Activated CD4-positive, alpha-beta T cell treated with anti-CD3 and anti-CD28 coated beads, Interleukin-2, amount 50 U/mL, for 1 hour (primary cell): ENCODE measurements around the gene RFX8.
"Not testable (repeated sequence)": the region's sequence is repeated elsewhere in the genome, so short reads cannot be mapped to it uniquely, and the experiment has no call there.

ENCODE experiments used
- DNase-seq: peaks from one replicate; pipeline ENCODE4 v3.0.0-alpha.2; 2020

The RFX8 gene

GRCh38 chr2:101374821-101375561 is 99.9 kb downstream of the RFX8 start:
- no peak for DNase-seq

DNA sequence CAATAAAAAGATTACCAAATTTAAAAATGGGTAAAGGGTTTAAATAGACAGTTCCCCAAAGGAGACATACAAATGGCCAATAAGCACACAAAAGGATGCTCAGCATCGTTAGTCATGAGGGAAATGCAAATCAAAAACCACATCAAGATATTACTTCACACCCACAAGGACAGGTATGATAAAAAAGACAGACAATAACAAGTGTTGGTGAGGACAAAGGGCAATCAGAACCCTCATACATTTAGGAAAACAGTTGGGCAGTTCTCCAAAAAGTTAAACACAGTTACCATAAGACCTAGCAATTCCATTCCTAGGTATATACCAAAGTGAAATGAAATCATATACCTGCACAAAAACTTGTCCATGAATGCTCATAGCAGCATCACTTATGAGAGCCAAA is 102.1 kb downstream of the RFX8 start:
- DNase-seq, result no peak

GRCh38 chr2:101371636-101372035 is 103.3 kb downstream of the RFX8 start:
- DNase-seq, result no peak

- DNase-seq, result no peak
Observed at GRCh38 chr2:101369100-101369499, 105.8 kb downstream of the RFX8 start.

DNA sequence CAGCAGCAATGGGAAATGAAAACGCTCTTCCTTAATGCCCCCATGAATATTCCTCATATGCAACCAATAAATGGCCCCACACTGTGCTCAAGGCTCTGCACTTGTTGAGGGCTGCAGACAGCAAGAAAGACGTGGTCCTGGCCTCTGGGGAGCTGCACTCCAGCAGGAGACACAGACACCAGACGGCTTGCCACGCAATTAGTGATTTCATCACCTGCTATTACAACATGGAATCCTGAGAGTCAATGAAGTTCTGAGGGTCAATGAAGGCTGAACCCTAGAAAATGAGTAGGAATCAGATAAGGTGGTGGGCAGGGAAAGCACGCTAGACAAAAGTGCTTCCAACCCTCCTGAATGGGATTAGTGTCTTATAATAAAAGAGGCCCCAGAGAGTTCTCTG is 106.5 kb downstream of the RFX8 start:
- no peak for DNase-seq

GRCh38 chr2:101367508-101367907 is 107.4 kb downstream of the RFX8 start:
- DNase-seq, result no peak

DNA sequence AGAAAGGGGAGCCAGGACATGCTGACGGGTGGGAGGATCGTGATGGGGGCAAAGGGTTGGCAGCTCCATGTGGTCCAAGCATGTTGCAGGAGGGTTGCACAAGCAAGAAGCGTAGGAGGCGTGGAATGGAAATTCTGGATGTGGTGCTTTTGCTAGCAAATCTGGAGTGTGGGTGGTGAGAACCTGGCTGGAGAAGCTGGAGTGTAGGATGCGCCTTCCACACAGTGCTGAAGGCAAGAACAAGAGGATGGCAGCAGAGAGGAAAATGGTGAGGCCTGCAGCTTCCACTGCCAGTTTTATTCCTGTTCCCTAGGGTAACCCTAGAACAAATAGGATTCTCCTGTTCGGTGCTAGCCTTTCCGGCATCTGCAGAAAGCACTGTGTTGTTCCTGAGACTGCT is 110.0 kb downstream of the RFX8 start:
- DNase-seq, result no peak

DNA sequence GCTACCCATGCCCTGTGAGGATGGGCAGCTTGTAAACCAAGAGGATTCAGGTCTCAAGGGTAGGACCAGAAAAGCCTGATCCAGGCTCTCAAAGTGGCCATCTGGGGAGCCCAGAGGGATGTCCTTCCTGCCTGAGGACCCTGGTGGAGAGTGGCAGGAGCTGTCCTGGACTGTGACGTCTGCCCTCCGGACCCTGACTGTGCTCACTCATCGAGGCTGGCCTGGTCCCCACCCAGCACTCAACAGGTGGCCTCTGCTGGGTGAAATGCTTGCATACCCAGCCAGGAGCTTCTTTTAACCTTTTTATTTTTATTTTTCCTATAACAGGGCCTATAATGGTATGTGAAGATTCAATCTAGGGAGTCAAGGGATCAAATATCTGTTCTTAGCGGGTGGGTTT is 112.1 kb downstream of the RFX8 start:
- no peak for DNase-seq

DNA sequence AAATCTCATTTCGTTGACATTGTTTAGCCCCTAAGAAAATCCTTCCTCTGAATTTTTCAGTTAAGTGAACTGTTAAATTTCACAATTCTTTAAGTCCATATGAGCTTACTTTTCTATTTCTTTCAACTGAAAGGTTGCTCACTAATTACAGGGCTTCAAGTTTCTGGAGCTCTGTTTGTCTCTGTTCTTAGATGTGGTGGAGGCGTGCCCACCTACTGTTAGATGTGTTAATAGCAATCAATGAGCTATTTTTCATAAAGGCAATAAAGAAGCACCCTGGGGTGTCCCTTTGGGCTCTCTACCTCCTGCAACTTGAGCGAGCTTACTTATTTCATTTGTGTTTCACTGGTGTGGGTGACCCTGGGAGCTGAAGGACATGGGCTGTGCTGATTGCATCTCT is 112.6 kb downstream of the RFX8 start:
- DNase-seq, result no peak

- DNase-seq, result peak; percentile 19
Observed at GRCh38 chr2:101361522-101361921, 113.4 kb downstream of the RFX8 start.

GRCh38 chr2:101361121-101361520 is 113.8 kb downstream of the RFX8 start:
- DNase-seq, result no peak

GRCh38 chr2:101360232-101360631 is 114.7 kb downstream of the RFX8 start:
- DNase-seq, result no peak

DNA sequence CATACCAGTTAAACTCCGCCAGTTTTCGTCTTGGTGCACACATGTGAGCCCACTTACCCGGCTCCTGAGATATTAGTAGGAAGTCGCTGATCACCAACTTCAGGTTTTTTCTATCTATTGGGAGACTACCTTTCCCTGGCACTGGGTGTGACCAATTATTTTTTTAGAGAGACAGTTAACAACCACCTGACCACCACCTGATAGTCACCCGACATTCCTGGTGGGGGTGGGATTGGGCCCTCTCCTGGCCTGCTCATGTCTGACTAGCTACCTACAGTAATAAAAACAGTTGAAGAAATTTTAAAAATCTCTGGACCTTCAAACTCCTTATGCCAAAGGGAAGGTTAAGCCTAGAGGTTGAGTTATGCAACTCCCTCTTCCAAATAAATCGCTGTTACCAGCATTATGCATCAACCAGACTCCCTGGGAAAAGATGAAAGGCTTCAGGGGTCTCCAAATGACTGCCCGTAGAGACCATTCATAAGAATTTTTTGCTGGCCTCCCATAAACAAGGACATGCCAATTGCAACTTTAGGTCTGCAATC is 115.4 kb downstream of the RFX8 start:
- DNase-seq, result no peak

- no peak for DNase-seq
Observed at GRCh38 chr2:101357376-101357775, 117.5 kb downstream of the RFX8 start.

- DNase-seq, result no peak
Observed at GRCh38 chr2:101356521-101356920, 118.4 kb downstream of the RFX8 start.

GRCh38 chr2:101356055-101356454 is 118.9 kb downstream of the RFX8 start:
- no peak for DNase-seq

GRCh38 chr2:101355401-101356054 is 119.4 kb downstream of the RFX8 start:
- no peak for DNase-seq

DNA sequence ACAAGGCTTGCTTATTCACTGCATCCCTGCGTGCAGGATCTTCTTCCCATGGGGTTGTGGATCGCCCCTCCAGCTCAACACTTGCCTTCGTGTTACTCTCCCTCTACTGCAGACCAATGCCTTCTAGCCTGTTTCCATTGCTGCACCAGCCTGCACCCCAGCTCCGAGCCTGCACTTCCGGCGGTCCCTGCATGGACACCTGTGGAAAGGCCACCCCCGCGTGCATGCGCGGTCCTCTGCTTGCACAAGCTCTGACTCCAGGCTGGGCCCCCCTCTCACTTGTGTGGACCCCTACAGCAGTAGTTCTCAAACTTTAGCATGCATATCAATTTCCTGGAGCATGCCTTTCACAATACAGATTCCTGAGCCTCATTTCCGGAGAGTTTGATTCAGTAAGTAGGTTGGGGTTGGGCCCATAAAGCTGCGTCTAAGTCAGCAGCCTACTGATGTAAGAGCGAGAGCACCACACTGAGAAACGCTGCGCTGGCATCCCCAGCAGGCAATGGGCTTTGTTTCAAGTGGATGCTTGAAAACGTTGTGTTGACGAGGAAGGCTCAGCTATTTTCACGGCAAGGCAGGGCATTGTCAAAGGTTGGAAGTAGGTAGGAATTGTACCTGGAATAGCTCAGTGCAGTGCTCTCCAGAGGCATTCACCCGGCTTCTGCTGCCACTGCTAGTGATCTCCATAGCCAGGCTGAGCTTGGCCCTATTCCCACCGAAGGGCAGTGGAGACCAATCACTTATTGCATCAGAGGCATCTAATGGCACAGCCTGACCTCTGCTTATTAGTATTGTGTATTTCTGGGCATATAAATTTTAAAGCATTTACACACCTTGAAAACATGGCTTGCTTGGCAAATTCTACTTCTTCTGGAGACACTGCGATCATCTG is 120.2 kb downstream of the RFX8 start:
- no peak for DNase-seq

DNA sequence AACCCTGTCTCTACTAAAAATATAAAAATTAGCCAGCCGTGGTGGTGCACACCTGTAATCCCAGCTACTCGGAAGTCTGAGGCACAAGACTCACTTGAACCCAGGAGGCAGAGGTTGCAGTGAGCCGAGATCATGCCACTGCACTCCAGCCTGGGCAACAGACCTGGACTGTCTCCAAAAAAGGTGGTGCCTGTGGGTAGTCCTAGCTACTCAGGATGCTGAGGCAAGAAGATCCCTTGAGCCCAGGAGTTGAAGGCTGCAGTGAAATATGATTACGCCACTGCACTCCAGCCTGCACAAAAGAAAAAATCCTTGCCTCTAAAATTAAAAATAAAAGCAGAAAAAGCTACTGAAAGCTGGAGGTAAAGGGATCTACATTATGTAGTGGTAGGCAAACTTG is 122.3 kb downstream of the RFX8 start:
- not testable (repeated sequence) for DNase-seq

GRCh38 chr2:101351207-101351606 is 123.7 kb downstream of the RFX8 start:
- no peak for DNase-seq

DNA sequence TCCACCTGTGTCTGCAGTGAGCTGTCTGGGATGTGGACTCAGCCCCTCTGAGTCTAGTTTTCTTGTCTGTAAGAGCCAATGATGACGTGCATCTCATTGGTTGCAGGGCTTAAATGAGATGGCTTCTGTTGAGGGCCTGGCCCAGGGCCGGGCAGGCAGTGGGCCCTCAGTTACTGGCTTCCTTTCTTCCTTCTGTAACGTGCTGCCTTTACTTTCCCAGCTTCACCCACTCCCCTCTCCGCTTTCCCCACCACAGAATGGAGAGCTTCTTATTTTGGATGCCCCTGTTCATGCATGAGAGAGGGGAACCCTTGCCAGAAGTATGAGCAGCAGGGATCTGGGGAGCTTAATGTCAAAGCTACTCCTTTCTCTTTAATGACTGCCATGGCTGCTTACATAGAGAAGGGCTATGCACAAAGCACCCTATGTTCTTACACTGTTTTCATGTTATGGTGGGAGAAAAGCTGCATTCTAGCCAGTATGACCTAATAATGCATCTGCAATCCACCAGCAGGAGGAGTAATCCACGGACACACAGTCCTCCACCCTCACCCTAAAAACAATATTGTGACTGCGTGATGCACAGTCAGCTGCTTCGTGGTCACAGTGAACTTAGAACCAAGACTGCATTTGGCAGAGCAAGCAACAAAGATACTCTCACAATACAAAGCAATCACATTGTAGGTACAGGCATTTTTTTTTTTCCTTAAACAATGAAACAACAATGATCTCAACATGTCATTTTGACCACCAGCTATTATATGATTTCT is 124.8 kb downstream of the RFX8 start:
- no peak for DNase-seq

- no peak for DNase-seq
Observed at GRCh38 chr2:101348883-101349282, 126.0 kb downstream of the RFX8 start.
